ENCODE measurements around the gene YTHDF1.
"Not testable (repeated sequence)": the region's sequence is repeated elsewhere in the genome, so short reads cannot be mapped to it uniquely, and the experiment has no call there.

YTHDF1 gene

DNA sequence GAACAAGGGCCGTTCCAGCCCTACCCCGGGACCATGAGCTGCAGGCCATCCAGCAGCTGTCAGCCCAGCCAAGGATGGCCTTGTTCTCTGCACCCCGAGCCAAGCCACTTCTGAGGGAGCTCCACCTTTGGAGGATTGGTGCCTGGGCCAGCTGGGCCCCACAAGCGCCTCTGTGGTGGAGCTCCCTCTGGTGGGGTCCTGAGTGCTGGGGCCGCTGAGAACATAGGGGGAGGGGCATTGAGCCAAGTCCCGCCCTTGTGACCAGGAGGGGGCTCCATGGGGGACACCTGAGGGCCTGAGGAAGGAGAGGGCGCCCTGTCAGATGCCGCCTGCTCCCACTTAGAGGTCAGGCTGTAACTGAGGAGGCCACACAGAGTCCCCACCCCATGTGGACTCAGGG is 43.2 kb downstream of the YTHDF1 start:
- DNase-seq (ENCODE audit: low read depth in 2 of 2): no peak

DNA sequence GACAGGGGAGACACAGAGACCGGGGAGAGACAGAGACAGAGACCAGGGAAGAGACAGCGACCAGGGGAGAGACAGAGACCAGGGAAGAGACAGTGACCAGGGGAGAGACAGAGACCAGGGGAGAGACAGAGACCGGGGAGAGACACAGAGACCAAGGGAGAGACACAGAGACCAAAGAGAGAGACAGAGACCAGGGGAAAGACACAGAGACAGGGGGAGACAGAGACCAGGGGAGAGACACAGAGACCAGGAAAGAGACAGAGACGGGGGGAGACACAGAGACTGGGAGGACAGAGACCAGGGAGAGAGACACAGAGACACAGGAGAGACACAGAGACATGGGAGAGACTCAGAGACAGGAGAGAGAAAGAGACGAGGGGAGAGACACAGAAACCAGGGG is 43.9 kb downstream of the YTHDF1 start:
- DNase-seq (ENCODE audit: low read depth in 2 of 2): no peak

DNA sequence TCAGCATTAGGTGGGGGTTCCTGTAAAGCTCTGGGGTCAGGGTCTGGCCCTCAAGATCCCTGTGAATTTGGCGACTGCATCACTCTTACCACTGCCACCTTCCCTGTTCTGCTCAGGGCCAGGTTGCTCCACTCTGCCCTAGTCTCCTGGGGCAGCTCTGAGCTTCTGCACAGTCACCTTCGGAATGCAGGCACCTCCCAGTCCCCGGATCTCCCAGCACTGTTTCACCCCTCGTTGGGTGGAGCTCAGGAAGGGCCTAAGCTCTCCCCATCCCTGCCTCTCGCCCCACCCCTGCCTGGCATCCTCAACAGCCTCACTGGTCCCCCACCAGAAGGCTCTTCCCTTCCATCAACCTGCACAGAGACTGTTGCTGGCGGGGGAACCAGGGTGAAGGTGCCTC is 46.2 kb downstream of the YTHDF1 start:
- DNase-seq (ENCODE audit: low read depth in 2 of 2): no peak

DNA sequence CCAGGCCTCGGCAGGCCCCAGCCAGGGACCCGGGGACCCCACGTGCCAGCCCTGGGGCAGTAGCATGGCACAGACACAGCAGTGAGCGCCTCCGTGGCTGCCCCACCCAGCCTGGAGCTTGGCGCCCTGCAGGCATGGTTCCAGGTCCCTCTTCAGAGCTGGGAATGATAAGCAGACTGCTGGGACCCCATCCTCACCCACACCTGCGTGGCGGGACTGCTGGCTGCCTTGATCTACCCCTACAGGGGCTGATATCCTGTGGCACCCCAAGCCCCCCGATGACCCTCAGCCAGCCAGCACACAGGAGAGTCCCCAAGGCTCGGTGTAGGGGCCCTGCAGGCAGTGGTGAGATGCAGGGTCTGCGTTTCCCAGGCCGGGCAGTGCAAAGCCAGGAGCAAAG is 47.1 kb downstream of the YTHDF1 start:
- DNase-seq (ENCODE audit: low read depth in 2 of 2): no peak

DNA sequence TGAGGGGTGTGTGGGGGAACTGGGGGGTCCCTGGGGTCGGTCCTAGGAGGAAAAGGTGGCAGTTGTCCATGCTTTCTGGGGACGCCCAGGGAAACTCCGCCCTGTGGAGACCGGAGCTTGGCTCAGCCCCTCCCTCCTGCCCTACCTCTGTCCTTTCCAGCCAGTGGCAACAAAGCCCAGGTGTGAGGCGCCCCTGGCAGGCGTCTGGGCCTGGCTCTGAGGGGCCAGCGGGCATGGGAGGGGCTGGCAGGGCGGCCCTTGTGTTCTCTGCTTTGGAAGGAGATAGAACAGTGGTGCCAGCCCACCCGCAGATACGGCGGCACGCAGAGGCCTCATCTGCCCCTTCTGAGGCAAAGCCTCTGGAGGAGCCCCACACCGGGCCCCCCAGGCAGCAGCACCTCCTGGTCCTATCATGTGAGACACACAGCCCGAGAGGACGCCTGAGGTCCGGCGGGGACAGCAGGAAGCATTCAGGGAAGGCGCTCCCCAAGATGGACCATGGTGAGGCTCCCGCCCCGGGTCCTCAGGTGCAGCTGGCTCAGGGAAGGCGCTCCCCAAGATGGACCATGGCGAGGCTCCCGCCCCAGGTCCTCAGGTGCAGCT is 47.9 kb downstream of the YTHDF1 start:
- DNase-seq (ENCODE audit: low read depth in 2 of 2): no peak

DNA sequence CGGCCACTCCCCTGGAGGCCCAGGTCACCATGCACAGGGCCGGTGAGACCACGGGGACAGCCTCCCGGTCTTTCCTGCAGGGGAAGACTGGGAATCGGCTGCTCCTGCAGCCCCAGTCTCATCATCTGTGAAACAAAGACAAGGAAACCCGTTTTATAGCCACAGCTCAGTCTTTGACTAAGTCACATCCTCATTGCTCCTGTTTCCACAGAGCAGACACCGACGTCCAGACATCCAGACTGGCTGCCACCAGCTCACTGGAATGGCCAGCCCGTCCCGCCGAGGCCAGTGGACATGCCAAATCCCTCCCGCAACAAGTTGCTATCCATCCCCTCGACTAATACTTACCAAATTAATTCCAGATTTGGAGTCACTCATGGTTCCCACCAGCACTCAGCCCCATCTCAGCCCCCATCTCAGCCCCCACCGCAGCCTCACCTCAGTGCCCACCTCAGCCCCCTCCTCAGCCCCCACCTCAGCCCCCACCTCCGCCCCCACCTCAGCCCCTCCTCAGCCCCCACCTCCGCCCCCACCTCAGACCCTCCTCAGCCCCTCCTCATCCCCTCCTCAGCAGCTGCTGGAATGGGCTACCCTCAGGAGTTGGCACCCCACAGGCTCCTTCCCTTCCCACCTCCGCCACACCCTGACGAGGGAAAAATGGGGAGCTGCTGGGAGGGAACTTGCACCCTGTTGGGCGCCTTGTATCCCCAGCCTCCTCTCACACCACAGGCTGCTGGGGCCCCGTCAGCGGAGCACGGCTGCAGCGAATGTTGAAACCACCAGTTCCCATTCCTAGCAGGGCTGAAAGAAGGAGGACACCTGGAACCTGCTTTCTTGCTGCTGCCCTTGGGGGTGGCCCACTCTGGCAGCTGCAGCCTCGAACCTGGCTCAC is 48.7 kb downstream of the YTHDF1 start:
- no peak for DNase-seq (ENCODE audit: low read depth in 2 of 2)

DNA sequence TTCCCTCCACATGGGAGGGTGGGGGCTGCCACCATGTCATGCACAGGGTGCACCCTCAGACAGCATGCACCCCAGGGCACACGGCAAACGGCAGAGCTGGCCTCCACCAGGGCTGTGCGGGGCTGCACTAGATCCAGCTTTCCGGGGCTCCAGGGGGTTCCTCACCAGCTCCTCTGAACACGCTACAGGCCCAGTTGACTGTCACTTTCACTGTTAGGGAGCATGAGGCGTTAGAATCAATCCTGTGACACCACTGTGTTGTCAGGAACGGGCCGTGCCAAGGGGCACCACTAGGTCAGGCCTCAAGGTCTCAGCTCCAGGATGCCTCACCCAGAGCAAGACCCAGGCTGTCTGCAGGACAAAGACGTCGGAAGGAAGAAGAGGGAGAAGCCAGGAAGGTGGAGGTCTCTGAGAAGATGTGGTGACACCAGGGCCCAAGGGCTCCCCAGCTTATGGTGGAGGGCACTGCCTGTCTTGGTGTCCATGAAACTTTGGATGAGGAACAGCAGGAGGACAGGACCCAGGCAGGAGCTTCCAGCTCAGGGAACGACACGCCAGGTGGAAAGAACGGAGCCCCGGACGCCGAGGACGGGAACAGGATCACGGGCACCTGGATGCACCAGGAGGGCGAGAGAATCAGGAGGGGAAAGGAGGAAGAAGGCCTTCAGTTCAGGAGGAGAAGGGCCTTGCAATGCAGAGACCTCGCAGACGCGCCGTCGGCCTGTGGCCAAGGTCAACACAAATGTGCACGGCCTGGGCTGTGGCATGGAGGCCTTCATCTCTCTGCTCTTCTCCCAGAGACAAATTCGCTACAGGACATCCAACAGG is 49.5 kb downstream of the YTHDF1 start:
- DNase-seq (ENCODE audit: low read depth in 2 of 2): no peak

DNA sequence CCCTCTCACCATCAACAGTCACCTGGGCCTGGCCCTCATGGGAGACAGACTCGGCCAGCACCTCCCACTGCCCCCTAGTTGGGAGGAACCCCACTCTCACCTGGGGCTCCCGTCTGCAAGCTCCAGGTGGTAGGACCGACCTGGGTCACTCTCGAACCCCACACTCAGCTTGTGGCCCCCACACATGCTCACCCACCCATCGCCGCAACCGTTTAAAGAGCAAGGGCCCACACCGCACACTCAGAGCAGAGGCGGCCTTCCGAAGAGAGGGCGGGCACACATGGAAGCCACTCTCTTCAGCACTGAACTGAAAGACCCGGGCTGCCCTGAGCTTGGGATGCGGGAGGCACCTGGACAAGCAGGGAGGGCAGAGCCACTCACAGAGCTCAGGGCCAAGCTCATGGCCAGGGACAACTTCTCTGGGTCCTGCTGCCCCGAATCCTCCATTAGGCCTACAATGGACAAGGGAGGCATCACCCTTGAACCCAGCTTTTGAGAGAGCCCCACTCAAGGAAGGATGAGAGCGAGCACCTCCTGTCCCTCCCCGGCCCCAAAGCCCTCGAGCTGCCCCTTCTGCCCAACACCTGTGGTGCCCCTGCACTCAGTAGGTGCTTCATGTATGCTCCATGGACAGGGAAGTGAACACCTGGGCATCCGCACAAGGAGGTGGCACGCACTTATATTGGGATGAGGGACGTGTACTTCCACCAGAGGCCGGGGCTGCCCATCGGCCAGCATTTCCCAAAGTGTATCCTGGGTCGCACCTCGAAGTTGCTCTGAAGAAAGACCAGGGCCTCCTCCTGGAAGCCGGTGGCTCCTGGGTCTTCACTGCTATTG is 50.4 kb downstream of the YTHDF1 start:
- DNase-seq (ENCODE audit: low read depth in 2 of 2): no peak

DNA sequence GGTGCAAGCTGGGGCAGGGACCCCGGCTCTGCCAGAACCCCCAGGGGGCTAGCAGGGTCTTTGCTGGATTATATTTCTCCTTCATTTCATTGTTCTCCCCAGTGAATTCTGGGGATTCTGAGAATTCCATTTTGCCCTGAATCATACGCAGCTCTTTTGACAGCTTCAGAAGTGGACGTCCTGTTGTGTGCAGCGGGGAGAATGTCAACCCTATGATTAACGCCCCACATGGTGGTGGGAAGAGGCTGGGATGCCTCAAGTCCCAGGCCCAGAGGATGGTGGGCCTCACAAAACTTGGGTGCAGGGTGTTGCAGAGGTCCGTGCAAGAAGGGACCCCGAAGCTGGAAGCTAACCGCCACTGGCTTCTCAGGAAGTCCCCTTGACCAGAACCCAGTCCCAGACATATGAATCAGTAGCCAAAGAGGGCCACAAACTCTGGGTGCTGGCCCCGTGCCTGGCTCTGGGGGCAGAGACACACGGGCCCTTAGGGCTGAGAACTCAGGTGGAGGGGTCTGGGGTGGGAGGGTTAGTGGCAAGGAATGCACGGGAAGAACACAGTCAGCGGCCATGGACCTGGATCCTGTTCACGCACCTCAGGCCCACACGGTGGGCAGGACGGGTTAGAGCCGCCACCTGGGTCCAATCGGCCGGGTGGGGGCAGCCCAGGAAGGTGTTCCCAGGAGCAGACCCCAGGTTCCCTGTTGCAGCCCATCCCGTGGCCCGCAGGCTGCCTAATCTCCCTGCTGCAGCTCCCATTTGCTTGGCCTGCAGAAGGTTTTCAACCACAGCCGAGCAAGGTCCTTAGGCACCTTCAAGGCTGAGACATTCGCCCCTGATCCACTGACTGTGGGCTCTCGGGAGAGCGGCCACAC is 51.2 kb downstream of the YTHDF1 start:
- no peak for DNase-seq (ENCODE audit: low read depth in 2 of 2)

DNA sequence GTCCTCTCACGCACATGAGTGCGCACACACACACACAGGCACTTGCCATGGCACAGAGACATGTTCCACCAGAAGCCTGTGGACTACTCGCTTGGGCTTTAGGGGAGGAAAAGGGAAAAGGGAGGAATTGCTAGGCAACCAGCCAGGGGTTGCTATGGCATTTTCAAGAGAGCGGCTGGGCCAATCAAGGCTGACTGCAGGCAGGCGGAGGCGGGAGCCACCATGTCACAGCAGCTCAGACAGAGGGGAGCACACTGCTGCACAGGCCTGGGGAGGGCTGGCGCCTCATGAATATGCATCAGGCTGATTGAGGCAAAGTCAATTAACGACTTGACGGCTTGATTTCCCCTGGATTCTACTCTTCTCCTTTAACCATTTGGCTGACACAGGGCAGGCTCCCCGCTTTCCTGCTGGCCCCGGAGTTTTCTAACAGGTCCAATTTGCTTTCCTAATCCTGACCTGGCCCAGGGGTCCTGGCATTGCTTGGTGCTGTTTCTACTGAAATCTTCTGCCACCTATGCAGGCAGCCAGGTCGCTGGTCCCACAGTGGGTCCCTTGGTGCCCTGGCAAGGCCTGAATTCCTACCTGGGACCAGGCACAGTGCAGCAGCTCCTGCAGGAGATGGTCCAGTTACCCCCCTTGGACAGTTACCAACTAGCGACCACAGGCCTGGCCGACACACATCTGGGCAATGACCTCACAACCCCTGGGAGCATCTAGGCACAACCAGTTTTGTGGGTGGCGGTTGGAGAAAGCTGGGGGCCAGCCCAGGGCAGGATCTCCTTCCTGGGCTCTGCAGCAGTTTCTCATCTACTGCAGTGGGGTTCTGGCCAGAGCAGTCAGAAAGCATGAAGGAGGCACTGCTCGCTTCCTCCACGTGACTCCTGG is 52.1 kb downstream of the YTHDF1 start:
- no peak for DNase-seq (ENCODE audit: low read depth in 2 of 2)

DNA sequence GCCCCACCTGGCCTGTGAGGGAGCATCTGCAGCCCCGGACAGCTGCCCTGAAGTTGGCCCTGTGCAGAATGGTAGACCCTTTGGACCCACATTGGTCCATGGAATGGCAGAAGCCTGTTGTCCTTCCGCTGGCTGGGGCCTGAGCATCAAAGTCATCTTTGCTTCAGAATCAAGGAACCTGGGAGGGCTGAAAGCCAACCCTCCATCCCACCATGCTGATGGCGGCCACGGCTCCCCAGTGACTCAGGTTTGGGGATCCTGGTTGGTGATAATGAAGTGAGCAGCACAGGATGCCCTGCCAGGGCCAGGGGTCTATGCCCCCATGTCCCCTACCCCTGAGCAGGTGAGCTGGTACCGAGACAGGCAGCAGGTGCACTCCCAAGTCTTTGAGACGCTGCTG is 52.8 kb downstream of the YTHDF1 start:
- no peak for DNase-seq (ENCODE audit: low read depth in 2 of 2)

DNA sequence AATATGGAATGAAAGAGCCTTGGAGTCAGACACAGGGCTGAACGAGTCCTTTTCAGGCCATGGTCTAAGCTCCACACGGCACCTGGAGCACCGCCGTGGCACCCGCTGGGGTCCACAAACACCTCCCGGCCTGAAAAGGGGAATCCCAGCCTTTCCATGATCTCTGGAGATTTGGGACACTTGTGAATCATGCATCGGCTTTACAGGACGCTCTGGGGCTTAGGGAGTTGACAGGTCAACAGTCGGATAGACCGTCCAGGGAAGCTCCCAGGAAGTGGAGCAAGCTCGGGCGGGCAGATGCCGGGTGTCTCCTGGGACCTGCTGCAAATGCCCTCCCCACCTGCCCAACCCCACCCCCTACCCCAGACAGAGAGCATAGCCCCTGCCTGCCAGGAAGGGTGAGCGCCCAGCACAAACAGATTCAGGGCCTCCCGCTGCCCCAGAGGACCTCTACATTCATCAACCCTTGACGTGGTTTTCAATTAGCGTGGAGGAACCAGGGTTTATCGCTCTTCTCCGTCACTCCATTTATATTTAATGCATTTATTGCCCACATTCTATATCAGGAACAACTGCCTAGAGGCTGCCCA is 53.6 kb downstream of the YTHDF1 start:
- no peak for DNase-seq (ENCODE audit: low read depth in 2 of 2)

DNA sequence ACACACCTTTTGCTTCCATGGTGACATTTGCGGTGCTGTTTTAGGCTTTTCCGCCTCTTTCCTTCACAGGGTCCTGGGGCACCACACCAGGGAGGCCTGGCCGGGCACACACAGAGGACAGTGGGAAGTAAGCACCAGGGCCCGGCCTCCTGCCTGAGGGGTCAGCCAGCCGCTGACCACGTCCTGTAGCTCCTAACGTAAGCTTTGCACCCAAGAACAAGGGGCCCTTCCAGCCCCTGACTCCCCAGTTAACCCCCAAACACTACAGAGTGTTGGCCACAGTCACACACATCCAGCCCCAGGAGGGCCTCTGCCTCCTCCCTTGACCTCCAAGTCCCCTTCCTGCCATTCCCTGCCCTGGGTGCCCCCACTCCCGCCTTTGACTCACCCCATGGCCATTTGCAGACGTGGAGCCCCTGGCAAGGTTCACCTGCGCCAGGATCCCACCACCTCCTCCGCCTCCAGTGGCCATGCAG is 54.7 kb downstream of the YTHDF1 start:
- DNase-seq (ENCODE audit: low read depth in 2 of 2): no peak

DNA sequence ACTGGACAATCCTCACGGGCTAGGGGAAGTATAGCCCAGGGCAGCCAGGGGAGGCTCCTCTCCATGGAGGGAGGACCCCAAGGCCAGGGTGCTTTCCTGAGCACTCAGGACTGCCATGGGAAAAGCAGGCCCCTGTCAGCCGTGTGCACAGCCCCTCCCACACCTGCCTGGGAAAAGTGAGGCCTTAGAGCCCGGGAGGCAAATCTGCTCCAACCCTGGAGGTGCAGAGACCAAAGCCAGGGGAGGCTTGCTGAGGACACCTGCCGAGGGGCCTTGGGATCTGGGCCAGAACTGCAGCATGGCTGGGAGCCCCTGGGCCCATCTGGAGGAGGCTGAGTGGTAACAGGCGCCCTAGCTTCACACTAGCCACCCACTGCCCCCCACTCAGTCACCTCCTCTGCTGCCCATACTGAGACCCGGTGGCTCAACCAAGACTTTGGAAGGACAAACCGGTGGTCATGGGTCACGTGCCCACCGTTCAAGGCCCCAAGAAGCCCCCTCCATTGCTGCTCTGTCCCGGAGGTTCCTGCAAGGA is 55.2 kb downstream of the YTHDF1 start:
- DNase-seq (ENCODE audit: low read depth in 2 of 2): no peak

DNA sequence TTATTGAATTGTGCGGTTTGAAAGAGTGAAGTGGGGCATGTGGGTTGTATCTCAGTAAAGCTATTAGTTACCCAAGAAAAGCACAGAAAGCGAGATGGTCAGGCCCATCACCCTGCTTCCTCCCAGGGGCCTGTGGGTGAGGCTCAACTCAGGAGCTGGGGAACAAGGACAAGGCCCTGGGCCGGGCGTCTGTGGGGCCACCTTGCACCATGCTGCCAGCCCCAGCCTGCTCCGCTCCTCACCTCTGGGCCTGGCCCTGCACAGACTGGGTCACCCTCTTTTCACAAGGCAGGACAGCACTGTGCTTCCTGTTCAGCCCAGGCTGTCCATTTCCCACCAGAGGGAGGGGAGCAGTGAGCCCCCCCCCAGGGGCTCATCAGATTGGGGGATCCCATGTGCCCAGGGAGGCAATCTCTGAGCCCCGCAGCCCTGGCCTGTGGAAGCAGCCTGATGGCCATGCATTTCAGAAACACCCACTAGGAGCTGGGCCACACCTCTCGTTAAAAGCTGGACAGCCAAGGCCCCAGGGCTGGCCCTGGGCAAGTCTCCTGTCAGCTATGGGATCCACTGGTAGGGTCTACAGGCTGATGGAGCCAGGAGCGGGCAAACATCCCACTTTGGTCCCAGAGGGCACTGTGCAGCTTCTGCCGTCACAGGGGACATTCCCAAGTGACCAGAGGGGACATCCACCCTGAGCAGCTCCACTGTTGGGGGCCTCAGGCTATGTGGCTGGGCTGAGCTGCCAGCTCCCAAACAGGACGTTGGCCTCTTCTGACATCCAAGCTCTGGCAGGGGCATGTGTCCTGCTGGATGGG is 55.9 kb downstream of the YTHDF1 start:
- no peak for DNase-seq (ENCODE audit: low read depth in 2 of 2)

DNA sequence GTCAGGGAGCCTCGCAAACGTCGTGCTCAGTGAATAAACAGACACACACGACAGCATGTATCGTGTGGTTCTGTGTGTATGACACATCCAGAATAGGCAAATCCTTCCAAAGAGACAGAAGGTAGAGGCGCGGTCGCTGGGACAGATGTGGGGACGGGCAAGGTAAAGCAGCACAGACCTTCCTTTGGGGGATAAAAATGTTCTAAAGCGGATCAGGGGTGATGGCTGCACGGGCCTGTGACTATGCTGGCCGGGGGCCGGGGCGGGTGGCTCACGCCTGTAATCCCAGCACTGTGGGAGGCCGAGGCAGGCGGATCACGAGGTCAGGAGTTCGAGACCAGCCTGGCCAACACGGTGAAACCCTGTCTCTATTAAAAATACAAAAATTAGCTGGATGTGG is 56.7 kb downstream of the YTHDF1 start:
- not testable (repeated sequence) for DNase-seq (ENCODE audit: low read depth in 2 of 2)

DNA sequence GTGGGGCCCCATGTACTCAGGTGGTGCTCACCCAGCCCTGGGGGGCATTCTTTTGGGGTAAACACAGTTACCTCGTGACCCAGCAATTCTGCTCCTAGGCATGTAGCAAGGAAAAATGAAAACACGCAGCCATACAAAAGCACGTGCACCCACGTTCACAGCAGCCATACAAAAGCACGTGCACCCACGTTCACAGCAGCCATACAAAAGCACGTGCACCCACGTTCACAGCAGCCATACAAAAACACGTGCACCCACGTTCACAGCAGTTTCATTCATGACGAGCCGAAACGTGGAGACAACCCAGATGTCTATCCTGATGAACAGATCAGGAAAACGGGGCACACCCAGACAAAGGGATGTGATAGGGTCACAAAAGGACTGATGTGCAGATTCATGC is 57.1 kb downstream of the YTHDF1 start:
- no peak for DNase-seq (ENCODE audit: low read depth in 2 of 2)

DNA sequence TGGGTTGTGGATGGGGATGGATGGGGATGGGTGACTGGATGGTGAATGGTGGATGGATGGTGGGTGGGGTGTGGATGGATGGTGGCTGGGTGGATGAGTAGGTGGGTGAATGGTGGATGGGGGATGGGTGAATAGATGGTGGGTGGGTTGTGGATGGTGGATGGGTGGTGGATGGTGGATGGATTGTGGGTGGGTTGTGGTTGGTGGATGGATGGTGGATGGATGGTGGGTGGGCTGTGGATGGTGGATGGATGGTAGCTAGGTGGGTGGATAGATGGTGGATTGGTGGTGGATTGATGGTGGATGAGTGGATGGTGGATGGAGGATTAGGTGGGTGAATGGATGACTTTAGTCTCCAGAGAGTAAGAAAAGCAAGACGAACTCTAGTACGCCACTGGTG is 57.6 kb downstream of the YTHDF1 start:
- DNase-seq (ENCODE audit: low read depth in 2 of 2): no peak

All from stimulated activated CD8-positive, alpha-beta memory T cell treated with anti-CD3 and anti-CD28 coated beads, Interleukin-7, amount 100 ng/mL, for 1 hour (primary cell).